ENCODE data around the gene TXNDC5.

Gene TXNDC5

GRCh38 chr6:7921632-7922092 lies 11.1 kb upstream of the TXNDC5 start:
- Histone ChIP-seq H3K27ac (no peak overlapping the region), H3K4me3 (no peak overlapping the region)
- no peak for DNase-seq (ENCODE audit: low spot score)
- TF ChIP-seq, protein P1, sequence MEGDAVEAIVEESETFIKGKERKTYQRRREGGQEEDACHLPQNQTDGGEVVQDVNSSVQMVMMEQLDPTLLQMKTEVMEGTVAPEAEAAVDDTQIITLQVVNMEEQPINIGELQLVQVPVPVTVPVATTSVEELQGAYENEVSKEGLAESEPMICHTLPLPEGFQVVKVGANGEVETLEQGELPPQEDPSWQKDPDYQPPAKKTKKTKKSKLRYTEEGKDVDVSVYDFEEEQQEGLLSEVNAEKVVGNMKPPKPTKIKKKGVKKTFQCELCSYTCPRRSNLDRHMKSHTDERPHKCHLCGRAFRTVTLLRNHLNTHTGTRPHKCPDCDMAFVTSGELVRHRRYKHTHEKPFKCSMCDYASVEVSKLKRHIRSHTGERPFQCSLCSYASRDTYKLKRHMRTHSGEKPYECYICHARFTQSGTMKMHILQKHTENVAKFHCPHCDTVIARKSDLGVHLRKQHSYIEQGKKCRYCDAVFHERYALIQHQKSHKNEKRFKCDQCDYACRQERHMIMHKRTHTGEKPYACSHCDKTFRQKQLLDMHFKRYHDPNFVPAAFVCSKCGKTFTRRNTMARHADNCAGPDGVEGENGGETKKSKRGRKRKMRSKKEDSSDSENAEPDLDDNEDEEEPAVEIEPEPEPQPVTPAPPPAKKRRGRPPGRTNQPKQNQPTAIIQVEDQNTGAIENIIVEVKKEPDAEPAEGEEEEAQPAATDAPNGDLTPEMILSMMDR (IDR thresholded peaks at IDR 0.05): no peak

DNA sequence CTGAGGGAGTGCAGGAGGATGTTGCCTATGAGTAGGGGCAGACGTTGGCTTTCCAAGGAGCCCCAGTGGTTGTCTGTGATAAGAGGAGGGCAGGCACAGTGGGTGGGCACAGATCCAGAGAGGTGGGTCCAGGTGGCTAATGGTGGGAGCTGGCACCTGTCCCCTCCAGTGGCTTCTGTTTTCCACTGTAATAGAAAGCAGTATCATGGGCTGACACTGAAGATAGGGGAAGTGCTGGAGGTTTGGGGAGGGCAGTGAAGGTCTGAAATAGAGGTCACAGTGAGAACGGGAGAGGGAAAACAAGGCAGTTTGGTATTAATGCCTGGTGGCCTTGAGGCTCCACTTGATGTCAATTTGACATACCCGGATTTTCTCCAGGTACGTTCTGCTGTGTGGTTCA lies 10.5 kb upstream of the TXNDC5 start:
- TF ChIP-seq, protein P1 (IDR thresholded peaks at IDR 0.05): no peak
- DNase-seq (ENCODE audit: low spot score): no peak
- Histone ChIP-seq H3K27ac (no peak overlapping the region), H3K4me3 (no peak overlapping the region)

- H3K27ac ChIP-seq: no peak overlapping the region
- no peak overlapping the region for H3K4me3 ChIP-seq
- TF ChIP-seq, protein P1 (IDR thresholded peaks at IDR 0.05): no peak
- DNase-seq (ENCODE audit: low spot score): no peak
Observed at GRCh38 chr6:7920425-7920824, 9.8 kb upstream of the TXNDC5 start.

GRCh38 chr6:7919871-7920270 lies 9.3 kb upstream of the TXNDC5 start:
- H3K27ac ChIP-seq: no peak overlapping the region
- no peak overlapping the region for H3K4me3 ChIP-seq
- no peak for DNase-seq (ENCODE audit: low spot score)
- TF ChIP-seq, protein P1 (IDR thresholded peaks at IDR 0.05): no peak

GRCh38 chr6:7918403-7918802 lies 7.8 kb upstream of the TXNDC5 start:
- H3K27ac ChIP-seq: no peak overlapping the region
- TF ChIP-seq, protein P1 (IDR thresholded peaks at IDR 0.05): no peak

DNA sequence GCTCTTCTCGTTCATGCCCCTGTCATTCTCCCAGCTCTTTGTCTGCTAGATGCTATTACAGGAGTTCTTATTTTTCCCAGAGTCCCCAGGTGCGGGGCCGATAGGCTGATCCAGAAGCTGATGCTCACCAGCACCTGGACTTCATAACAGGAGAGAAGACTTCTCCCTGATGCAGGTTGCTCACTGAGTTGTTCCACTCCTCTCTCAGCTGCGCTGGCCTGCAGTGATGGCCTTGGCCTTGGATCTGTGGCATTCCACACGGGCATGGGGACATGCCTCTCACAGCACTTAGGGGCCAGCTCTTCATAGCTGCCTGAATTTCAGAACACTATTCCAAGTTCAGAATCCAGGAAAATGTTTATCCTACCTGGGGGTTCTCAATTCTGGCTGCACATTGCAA lies 7.1 kb upstream of the TXNDC5 start:
- TF ChIP-seq, protein P1 (IDR thresholded peaks at IDR 0.05): no peak
- H3K27ac ChIP-seq: no peak overlapping the region
- DNase-seq (ENCODE audit: low spot score): no peak
- no peak overlapping the region for H3K4me3 ChIP-seq

More at GRCh38 chr6:7918403-7918802, 7.8 kb upstream of the TXNDC5 start:
- DNase-seq (ENCODE audit: low spot score): no peak
- H3K4me3 ChIP-seq: no peak overlapping the region

- TF ChIP-seq, protein P1 (IDR thresholded peaks at IDR 0.05): no peak
- no peak overlapping the region for H3K27ac ChIP-seq
Observed at GRCh38 chr6:7916959-7917358, 6.4 kb upstream of the TXNDC5 start.

More at GRCh38 chr6:7916959-7917358, 6.4 kb upstream of the TXNDC5 start:
- no peak overlapping the region for H3K4me3 ChIP-seq
- DNase-seq (ENCODE audit: low spot score): no peak
